ENCODE data around the gene OPCML. TPM values are rescaled to one million over a fixed set of nuclear protein-coding genes. Genes with fewer than 3 reads are reported as not detected.

OPCML gene
- total RNA-seq, 1 experiment from 2014 or later, result not detected

DNA sequence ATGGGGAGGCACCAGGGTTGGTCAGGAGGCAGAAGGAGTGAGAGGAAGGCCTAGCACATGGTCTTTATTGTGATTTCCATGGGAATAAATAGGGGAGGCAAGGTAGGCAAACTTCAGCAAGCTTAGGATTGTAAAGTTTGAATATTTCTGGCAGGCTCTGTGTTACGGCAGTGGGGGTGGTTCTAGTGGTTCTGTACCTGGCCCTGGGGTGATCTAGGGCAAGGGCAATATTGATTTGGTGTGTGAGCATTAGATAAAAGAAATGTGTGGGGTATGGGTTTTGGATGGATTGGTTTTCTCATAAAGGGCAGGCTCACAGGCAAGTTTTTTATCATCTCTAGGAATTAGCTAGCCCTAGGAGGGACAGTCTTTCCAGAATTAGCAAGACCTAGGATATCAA lies 584.0 kb downstream of the OPCML start:
- in situ Hi-C loops (cut with HindIII; ENCODE audit: low pct_unique_long_range_greater_than_20kb, low sequenced_read_pairs), result no loop called here
- no peak for DNase-seq (ENCODE audit: low read depth, low spot score)
- Histone ChIP-seq H3K27me3 (ENCODE audit: control insufficient read depth, insufficient read depth, low read length) (peaks cover 14% of the 10 kb centered on the region), H3K9me3 (ENCODE audit: control insufficient read depth, insufficient read depth, low read depth, low read length) (no peaks in the 10 kb centered on the region), H3K36me3 (ENCODE audit: control insufficient read depth, insufficient read depth, low read length) (no peaks in the 10 kb centered on the region), H3K4me1 (ENCODE audit: control insufficient read depth, insufficient read depth, low read length) (peaks cover 1% of the 10 kb centered on the region; the same call in 1 of the 2 replicates), H3K27ac (ENCODE audit: low read length) (no peak overlapping the region), H3K4me3 (ENCODE audit: low read depth in 2 of 2, low read length in 2 of 2) (no peak overlapping the region)
- BruUV-seq (replicated peaks), result no TSS peak
- POLR2A ChIA-PET, result no interaction called here
- CTCF ChIA-PET, result interaction anchor here (0.6 kb wide), 1 partner anchor 414 kb away, joined by 3 read pairs; no protein-coding TSS in a partner anchor
- intact Hi-C loops (cut with micrococcal nuclease; ENCODE audit: unreplicated experiment), result no loop called here
- no peak for ATAC-seq
- no peak for TF ChIP-seq TCF7L2 (IDR thresholded peaks at IDR 0.05; ENCODE audit: low read depth, low read length)
- no peak for TF ChIP-seq SIN3A (IDR thresholded peaks at IDR 0.05; ENCODE audit: borderline replicate concordance, insufficient read depth, low read depth, low read length)
- TF ChIP-seq POLR2AphosphoS5 (IDR thresholded peaks at IDR 0.05; ENCODE audit: low read depth, low read length), result no peak
- TF ChIP-seq, protein P1, sequence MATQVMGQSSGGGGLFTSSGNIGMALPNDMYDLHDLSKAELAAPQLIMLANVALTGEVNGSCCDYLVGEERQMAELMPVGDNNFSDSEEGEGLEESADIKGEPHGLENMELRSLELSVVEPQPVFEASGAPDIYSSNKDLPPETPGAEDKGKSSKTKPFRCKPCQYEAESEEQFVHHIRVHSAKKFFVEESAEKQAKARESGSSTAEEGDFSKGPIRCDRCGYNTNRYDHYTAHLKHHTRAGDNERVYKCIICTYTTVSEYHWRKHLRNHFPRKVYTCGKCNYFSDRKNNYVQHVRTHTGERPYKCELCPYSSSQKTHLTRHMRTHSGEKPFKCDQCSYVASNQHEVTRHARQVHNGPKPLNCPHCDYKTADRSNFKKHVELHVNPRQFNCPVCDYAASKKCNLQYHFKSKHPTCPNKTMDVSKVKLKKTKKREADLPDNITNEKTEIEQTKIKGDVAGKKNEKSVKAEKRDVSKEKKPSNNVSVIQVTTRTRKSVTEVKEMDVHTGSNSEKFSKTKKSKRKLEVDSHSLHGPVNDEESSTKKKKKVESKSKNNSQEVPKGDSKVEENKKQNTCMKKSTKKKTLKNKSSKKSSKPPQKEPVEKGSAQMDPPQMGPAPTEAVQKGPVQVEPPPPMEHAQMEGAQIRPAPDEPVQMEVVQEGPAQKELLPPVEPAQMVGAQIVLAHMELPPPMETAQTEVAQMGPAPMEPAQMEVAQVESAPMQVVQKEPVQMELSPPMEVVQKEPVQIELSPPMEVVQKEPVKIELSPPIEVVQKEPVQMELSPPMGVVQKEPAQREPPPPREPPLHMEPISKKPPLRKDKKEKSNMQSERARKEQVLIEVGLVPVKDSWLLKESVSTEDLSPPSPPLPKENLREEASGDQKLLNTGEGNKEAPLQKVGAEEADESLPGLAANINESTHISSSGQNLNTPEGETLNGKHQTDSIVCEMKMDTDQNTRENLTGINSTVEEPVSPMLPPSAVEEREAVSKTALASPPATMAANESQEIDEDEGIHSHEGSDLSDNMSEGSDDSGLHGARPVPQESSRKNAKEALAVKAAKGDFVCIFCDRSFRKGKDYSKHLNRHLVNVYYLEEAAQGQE (IDR thresholded peaks at IDR 0.05; ENCODE audit: insufficient read depth in 1 of 2, low read depth in 2 of 2, low read length in 1 of 2), result no peak
- TF ChIP-seq, protein P2, sequence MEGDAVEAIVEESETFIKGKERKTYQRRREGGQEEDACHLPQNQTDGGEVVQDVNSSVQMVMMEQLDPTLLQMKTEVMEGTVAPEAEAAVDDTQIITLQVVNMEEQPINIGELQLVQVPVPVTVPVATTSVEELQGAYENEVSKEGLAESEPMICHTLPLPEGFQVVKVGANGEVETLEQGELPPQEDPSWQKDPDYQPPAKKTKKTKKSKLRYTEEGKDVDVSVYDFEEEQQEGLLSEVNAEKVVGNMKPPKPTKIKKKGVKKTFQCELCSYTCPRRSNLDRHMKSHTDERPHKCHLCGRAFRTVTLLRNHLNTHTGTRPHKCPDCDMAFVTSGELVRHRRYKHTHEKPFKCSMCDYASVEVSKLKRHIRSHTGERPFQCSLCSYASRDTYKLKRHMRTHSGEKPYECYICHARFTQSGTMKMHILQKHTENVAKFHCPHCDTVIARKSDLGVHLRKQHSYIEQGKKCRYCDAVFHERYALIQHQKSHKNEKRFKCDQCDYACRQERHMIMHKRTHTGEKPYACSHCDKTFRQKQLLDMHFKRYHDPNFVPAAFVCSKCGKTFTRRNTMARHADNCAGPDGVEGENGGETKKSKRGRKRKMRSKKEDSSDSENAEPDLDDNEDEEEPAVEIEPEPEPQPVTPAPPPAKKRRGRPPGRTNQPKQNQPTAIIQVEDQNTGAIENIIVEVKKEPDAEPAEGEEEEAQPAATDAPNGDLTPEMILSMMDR (IDR thresholded peaks at IDR 0.05), result no peak

DNA sequence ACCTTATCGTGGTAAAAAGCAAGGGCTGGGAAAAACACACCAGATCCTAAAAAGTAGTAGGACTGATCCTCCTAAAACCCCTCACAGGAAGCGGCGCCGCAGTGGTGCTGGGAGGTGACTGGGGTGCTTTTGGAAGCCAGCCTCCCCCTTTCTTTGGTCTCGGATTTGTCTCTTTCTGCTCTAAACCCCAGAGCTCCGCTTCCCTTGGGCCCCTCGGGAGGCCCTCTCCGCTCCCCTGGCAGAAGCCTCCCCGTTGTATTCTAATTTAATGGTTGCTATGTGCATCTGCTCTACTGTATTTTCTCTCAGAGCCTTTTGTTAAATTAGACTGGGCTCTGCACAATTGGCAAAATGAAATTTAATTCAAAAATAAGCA lies 587.7 kb downstream of the OPCML start:
- Histone ChIP-seq H3K4me3 (ENCODE audit: low read depth in 2 of 2, low read length in 2 of 2) (no peak overlapping the region), H3K4me1 (ENCODE audit: control insufficient read depth, insufficient read depth, low read length) (peaks cover 3% of the 10 kb centered on the region; the same call in 1 of the 2 replicates), H3K36me3 (ENCODE audit: control insufficient read depth, insufficient read depth, low read length) (no peaks in the 10 kb centered on the region), H3K27me3 (ENCODE audit: control insufficient read depth, insufficient read depth, low read length) (peaks cover 20% of the 10 kb centered on the region), H3K9me3 (ENCODE audit: control insufficient read depth, insufficient read depth, low read depth, low read length) (no peaks in the 10 kb centered on the region), H3K27ac (ENCODE audit: low read length) (no peak overlapping the region)
- intact Hi-C loops (cut with micrococcal nuclease; ENCODE audit: unreplicated experiment), result no loop called here
- in situ Hi-C loops (cut with HindIII; ENCODE audit: low pct_unique_long_range_greater_than_20kb, low sequenced_read_pairs), result no loop called here
- ATAC-seq (no peak), DNase-seq (ENCODE audit: low read depth, low spot score) (no peak)
- TF ChIP-seq TCF7L2 (IDR thresholded peaks at IDR 0.05; ENCODE audit: low read depth, low read length), result no peak
- TF ChIP-seq POLR2AphosphoS5 (IDR thresholded peaks at IDR 0.05; ENCODE audit: low read depth, low read length), result no peak
- TF ChIP-seq, protein P1 (IDR thresholded peaks at IDR 0.05; ENCODE audit: insufficient read depth in 1 of 2, low read depth in 2 of 2, low read length in 1 of 2), result no peak
- TF ChIP-seq SIN3A (IDR thresholded peaks at IDR 0.05; ENCODE audit: borderline replicate concordance, insufficient read depth, low read depth, low read length), result no peak
- TF ChIP-seq, protein P2 (IDR thresholded peaks at IDR 0.05), result no peak
- CTCF ChIA-PET, result no interaction called here
- POLR2A ChIA-PET, result no interaction called here
- no TSS peak for BruUV-seq (replicated peaks)
